Lung (tissue), 12 donors: ENCODE data around the gene RFX1. TPM values are rescaled to one million over a fixed set of nuclear protein-coding genes. Genes with fewer than 3 reads are reported as not detected.

Source experiments
- ATAC-seq: fragments of 200-7000 bp; cut with Tn5 transposase; one replicate; pipeline ENCODE4 v1.9.1; 2020; ENCODE audit warnings: moderate number of reproducible peaks; ENCODE audit not compliant: insufficient read depth, low FRiP score
- DNase-seq, 3 donors: peaks; one replicate each; pipeline ENCODE4 v3.0.0-alpha.2; 2013 to 2017
- H3K27ac ChIP-seq, 2 donors: one replicate each; pipeline ENCODE4 v1.5.1; 2013; ENCODE audit warnings: mild to moderate bottlenecking in 2 of 2, moderate library complexity in 2 of 2, control low read depth in 1 of 2, inconsistent platforms in 1 of 2, low read depth in 1 of 2, low read length in 1 of 2
- H3K27me3 ChIP-seq, 3 donors: one replicate each; pipeline ENCODE4 v1.5.1; 2013; ENCODE audit warnings: low read length in 2 of 3; ENCODE audit not compliant: control insufficient read depth in 3 of 3, insufficient read depth in 3 of 3
- H3K36me3 ChIP-seq, 4 donors: one replicate each; pipeline ENCODE4 v1.5.1; 2013; ENCODE audit warnings: low read length in 4 of 4, mild to moderate bottlenecking in 1 of 4, moderate library complexity in 1 of 4; ENCODE audit not compliant: control insufficient read depth in 4 of 4, insufficient read depth in 4 of 4
- H3K4me1 ChIP-seq, 5 donors: one replicate each; pipeline ENCODE4 v1.5.1; 2013; ENCODE audit warnings: low read length in 5 of 5, mild to moderate bottlenecking in 2 of 5, moderate library complexity in 1 of 5; ENCODE audit not compliant: control insufficient read depth in 5 of 5, insufficient read depth in 5 of 5
- H3K4me3 ChIP-seq: one replicate; pipeline ENCODE4 v1.5.1; 2013; ENCODE audit warnings: mild to moderate bottlenecking, control low read depth, moderate library complexity
- H3K9ac ChIP-seq, 2 donors: one replicate each; pipeline ENCODE4 v1.5.1; 2013; ENCODE audit warnings: low read length in 2 of 2, control low read depth in 1 of 2; ENCODE audit not compliant: insufficient read depth in 1 of 2
- H3K9me3 ChIP-seq, 4 donors: one replicate each; pipeline ENCODE4 v1.5.1; 2013; ENCODE audit warnings: low read length in 3 of 4, mild to moderate bottlenecking in 1 of 4, moderate library complexity in 1 of 4; ENCODE audit not compliant: control insufficient read depth in 4 of 4, insufficient read depth in 3 of 4
- WGBS, 2 donors: extraction: QIAGEN DNeasy Blood & Tissue Kit; methylation state at CpG; one replicate each; pipeline ENCODE4 v1.1.7; 2013; 5-methylcytosine and 5-hydroxymethylcytosine counted together
- polyA plus RNA-seq, 2 donors: library from polyadenylated mRNA; stranded (reverse); fragments of 200-250 nt; gene quantifications; one replicate each; pipeline ENCODE4 v1.2.1, GENCODE V29; 2013
- total RNA-seq, 2 donors: library from RNA; depleted of rRNA in 1 of 2; stranded (reverse); fragments of >200 nt in 1 of 2; gene quantifications; one replicate each; pipeline ENCODE4 v1.2.1, GENCODE V29; 2014 to 2021
- TF ChIP-seq, protein P1 (sequence below): IDR thresholded peaks from 2 replicates; pipeline ENCODE4 v1.5.1; 2012; ENCODE audit warnings: mild to moderate bottlenecking; ENCODE audit errors: control extremely low read depth, extremely low read depth
- donor health status: control.
- donor health status: control.
- donor health status: Bipolar disorder and iron deficiency.
- donor health status: healthy.
- donor health status: DM: yes; HTN: yes; CAD: no.

The RFX1 gene
- total and polyA plus RNA-seq, 4 donors: 5.7 to 18.6 (median 8.0) TPM

DNA sequence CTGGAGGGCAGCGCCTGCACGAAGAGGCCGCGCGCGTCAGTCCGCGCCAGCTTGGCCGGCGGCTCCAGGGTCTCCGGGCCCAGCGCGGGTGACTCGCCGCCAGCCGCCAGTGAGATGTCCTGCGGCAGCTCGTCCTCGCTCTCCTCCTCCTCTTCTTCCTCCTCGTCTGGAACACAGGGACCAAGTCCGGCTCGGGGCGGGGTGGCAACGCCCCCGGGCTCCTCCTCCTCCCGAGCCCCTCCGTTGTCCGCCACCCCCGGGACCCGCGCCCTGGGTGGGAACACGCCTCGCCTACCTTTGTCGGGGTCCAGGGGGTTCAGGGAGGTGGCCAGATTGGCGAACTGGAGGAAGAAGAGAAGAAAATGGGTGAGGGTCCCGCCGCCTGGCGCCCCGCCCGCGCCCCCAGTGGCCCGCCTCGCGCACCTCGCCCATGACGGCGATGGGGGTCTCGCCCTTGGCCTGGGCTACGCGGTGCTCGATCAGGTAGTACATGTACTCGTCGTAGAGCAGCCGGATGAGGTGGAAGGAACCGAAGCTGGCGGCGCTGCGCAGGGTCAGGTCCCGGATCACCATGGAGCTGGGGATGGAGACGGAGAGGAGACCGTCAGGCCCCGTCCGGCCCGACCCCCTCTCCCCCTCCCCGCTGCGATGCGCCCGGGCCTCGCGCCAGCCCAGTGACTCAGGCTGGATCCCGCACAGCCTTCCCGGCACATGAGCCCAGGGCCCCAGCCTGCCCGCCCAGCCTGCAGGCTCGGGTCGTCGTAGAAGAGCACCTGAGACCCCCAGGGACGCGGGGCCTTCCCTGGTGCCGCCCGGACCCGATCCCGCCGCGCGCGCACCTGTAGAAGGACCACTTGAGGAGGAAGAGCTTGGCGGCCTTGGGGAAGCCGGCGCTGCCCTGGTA, 43.2 kb downstream of the RFX1 start:
- 87 to 90% methylated on average over 79 to 89 of the region's 89 CpGs for WGBS, 2 donors
- H3K4me3 ChIP-seq: no peak overlapping the region

DNA sequence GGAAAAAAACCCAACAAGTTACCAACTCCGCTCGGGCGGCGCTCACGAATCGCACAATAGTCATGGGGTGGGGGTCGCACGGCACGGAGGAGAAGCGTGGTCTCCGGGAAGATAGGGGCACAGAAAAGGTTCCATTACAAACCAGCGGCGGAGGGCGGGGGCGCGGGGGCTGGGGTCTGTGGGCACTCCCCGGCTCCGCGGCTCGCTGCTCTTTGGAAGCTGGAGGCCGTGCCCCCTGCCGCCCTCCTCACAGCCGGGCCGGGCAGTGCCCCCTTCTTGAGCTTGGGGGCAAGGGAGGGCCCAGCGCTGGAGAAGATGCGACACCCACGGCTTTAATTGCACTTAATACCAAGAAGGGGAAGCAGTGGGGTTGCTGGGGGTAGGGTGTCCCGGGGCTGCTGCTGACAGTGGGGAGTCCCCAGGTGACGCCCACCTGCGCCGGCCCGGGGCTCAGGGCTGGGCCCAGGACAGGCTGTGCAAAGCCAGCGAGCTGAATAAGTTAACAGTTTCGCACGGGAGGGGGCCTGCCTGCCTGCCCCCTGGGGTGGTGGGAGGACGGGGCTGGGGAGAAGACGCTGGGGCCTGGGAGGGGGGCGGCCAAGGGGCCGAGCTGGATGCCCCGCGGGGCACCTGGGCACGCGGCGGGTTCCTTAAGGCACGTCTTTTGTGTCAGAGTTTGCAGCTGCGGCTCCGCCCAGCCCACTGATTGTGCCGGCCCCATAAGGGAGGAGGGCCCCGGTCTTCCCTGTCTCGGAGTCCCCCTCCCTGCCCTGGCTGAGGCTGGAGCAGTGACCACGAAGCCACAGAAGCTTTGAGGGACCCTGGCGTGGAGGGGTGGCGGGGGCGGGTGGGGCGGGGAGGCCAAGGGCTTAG, 44.1 kb downstream of the RFX1 start:
- Histone ChIP-seq H3K4me1 (peaks cover 0 to 4% (median 0%) of the 10 kb centered on the region in 5 donors), H3K36me3 (peaks cover 3 to 80% (median 13%) of the 10 kb centered on the region in 4 donors), H3K27me3 (no peaks in the 10 kb centered on the region), H3K9me3 (no peaks in the 10 kb centered on the region), H3K27ac (no peak overlapping the region), H3K4me3 (no peak overlapping the region), H3K9ac (no peak overlapping the region)
- WGBS, 2 donors: 85 to 86% methylated on average over 50 to 55 of the region's 55 CpGs
- TF ChIP-seq, protein P1, sequence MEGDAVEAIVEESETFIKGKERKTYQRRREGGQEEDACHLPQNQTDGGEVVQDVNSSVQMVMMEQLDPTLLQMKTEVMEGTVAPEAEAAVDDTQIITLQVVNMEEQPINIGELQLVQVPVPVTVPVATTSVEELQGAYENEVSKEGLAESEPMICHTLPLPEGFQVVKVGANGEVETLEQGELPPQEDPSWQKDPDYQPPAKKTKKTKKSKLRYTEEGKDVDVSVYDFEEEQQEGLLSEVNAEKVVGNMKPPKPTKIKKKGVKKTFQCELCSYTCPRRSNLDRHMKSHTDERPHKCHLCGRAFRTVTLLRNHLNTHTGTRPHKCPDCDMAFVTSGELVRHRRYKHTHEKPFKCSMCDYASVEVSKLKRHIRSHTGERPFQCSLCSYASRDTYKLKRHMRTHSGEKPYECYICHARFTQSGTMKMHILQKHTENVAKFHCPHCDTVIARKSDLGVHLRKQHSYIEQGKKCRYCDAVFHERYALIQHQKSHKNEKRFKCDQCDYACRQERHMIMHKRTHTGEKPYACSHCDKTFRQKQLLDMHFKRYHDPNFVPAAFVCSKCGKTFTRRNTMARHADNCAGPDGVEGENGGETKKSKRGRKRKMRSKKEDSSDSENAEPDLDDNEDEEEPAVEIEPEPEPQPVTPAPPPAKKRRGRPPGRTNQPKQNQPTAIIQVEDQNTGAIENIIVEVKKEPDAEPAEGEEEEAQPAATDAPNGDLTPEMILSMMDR: no peak
- no peak for ATAC-seq
- peak; percentile 63 to 71 (median 67) for DNase-seq

More for the DNA sequence above, 43.2 kb downstream of the RFX1 start:
- DNase-seq (peak; percentile 72 to 80 (median 78)), ATAC-seq (no peak)
- Histone ChIP-seq H3K36me3 (peaks cover 3 to 79% (median 13%) of the 10 kb centered on the region in 4 donors), H3K9ac (no peak overlapping the region), H3K4me1 (peaks cover 0 to 4% (median 0%) of the 10 kb centered on the region in 5 donors), H3K9me3 (no peaks in the 10 kb centered on the region), H3K27ac (no peak overlapping the region), H3K27me3 (no peaks in the 10 kb centered on the region)
- TF ChIP-seq, protein P1: no peak

DNA sequence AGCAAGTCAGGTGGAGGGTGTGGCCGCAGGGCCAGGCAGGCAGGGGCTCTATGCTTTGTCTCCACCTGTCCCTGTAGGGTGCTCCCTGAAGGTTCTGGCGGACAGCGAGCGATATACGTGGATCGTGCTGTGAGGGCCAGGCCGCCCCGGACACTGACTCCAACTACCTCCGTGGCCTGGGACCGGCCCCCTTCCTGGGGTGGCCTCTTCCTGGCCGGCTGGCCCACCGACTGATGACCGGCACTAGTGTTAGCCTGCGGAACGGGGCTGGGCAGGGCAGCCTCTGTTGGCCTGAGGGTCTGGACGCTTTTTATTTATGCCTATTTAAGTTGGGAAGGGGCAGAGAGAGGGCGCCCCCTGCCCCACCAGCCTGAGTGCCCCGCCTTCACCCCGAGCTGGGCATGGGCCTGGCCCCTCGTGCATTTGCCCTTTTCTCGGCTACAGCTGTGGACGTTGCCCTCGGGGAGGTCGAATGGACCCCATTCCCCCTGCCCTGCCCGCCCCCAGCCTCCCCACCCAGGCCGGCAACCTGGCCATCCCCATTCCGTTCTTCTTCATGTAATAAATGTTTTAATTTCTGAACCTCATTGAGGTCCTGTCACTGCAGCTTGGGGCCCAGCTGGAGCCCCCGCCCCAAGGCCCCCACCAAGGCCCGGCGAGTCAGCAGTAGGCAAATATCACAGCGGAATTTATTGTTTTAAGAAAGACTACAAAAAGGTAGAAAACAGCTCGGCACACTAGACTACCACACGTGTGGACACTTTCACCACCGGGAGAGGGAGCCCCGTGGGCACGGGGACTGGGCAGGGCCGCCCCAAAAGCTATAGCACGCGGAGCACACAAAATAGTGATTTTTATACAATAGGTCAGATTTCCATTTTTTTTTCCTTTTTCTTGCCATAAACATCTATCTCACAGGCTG, 45.0 kb downstream of the RFX1 start:
- no peak overlapping the region for H3K4me3 ChIP-seq
- no peak overlapping the region for H3K9ac ChIP-seq
- no peaks in the 10 kb centered on the region for H3K27me3 ChIP-seq
- H3K27ac ChIP-seq: no peak overlapping the region
- H3K36me3 ChIP-seq: peaks cover 4 to 79% (median 16%) of the 10 kb centered on the region in 4 donors
- H3K9me3 ChIP-seq: no peaks in the 10 kb centered on the region
- ATAC-seq (no peak), DNase-seq (no peak)
- WGBS, 2 donors: 92 to 94% methylated on average over 39 of the region's 39 CpGs
- H3K4me1 ChIP-seq: peaks cover 0 to 4% (median 0%) of the 10 kb centered on the region in 5 donors
- TF ChIP-seq, protein P1: no peak
